Naive thymus-derived CD8-positive, alpha-beta T cell (primary cell): ENCODE measurements around the gene LUZP2. TPM values are rescaled to one million over a fixed set of nuclear protein-coding genes. Genes with fewer than 3 reads are reported as not detected.
"Not testable (repeated sequence)": the region's sequence is repeated elsewhere in the genome, so short reads cannot be mapped to it uniquely, and the experiment has no call there.

Source experiments
- ATAC-seq, 2 donors: fragments of 150-1000 bp; cut with Tn5 transposase in 1 of 2; sonication (Bioruptor Pico), chemical (Tn5 transposase) in 1 of 2; 1 replicate in 1 of 2; 2 replicates in 1 of 2; pipeline ENCODE4 v1.10.0; 2021; ENCODE audit warnings: mild to moderate bottlenecking in 2 of 2, moderate library complexity in 2 of 2
- POLR2A ChIA-PET: fragments of 350-600 bp; sonication (Branson Sonifier 250); formaldehyde crosslinking; loops from one replicate; lab custom pipeline; 2021; ENCODE audit warnings: antibody characterized with exemption; lab: Charles Lee
- DNase-seq, 10 donors: peaks; one replicate each; pipeline versions ENCODE4 v3.0.0 to v3.0.0-alpha.2; 2020 to 2022
- H3K27ac Mint-ChIP-seq, 10 donors: one replicate each; pipeline ENCODE4 v1.8.0; 2020 to 2022; ENCODE audit warnings: mild to moderate bottlenecking in 10 of 10, mixed read lengths in 10 of 10, moderate library complexity in 4 of 10, inconsistent platforms in 1 of 10
- H3K27me3 Mint-ChIP-seq, 5 donors: one replicate each; pipeline ENCODE4 v1.8.0; 2021 to 2022; ENCODE audit warnings: mixed read lengths in 5 of 5
- H3K36me3 Mint-ChIP-seq, 3 donors: one replicate each; pipeline ENCODE4 v1.8.0; 2020 to 2022; ENCODE audit warnings: mixed read lengths in 3 of 3, mild to moderate bottlenecking in 2 of 3, inconsistent platforms in 1 of 3
- H3K4me1 Mint-ChIP-seq, 4 donors: one replicate each; pipeline ENCODE4 v1.8.0; 2021 to 2022; ENCODE audit warnings: mixed read lengths in 4 of 4
- H3K4me3 Mint-ChIP-seq, 10 donors: one replicate each; pipeline ENCODE4 v1.8.0; 2020 to 2022; ENCODE audit warnings: mild to moderate bottlenecking in 10 of 10, mixed read lengths in 10 of 10, moderate library complexity in 6 of 10, inconsistent platforms in 1 of 10
- H3K9me3 Mint-ChIP-seq, 9 donors: one replicate each; pipeline ENCODE4 v1.8.0; 2020 to 2022; ENCODE audit warnings: mixed read lengths in 9 of 9, mild to moderate bottlenecking in 3 of 9, inconsistent platforms in 1 of 9, moderate library complexity in 1 of 9
- polyA plus RNA-seq, 3 donors: library from polyadenylated mRNA; unstranded; fragments of 300-500 nt; fragmentation: Illumina TruSeq; gene quantifications; one replicate each; pipeline ENCODE4 v1.2.3, GENCODE V29; 2021
- total RNA-seq, 8 experiments: library from RNA in 2 of 8; stranded (reverse) in 2 of 8; gene quantifications; one replicate each; pipeline ENCODE4 v1.2.3 and lab custom pipeline; 2021 to 2026

The LUZP2 gene
- total and polyA plus RNA-seq, 5 experiments from 2014 or later, result not detected

- POLR2A ChIA-PET, result no interaction called here
- no peak for ATAC-seq
Observed at GRCh38 chr11:24932110-24933000, 435.5 kb downstream of the LUZP2 start.

DNA sequence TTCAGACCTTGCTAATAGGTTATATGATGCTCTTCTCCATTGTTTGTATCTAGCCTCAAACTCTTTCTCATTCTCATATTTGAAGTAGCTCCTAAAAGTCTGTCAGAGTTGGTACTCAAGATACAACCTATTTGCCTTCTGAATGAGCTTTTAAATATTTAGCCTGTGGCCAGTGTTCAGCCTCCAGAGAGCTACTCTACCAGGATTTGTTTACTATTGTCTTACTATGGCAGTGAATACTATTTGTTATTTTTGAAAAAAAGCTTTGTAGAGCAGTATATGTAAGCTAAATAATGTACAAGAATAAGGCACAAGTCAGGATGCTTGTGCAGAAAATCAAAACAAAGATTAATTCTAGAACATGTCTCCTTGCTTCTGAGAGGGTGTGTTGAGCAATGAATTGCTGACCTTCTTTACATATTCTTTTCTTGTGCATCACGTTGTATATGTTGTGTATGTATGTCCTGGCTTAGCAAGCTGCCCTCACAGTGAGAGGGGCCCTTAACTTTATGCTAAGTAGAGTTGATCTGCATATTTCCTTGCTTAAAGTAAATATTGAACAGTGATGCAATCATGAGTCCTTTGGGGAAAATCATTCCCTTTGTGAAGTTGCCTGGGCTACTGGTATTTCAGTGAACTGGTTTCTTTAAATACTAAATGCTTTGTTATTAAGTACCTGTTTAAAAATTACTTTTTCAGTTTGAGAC lies 438.0 kb downstream of the LUZP2 start:
- H3K4me3 Mint-ChIP-seq, result no peak overlapping the region
- H3K4me1 Mint-ChIP-seq, result no peaks in the 10 kb centered on the region
- ATAC-seq (no peak), DNase-seq (no peak)
- H3K9me3 Mint-ChIP-seq, result peaks cover 0 to 25% (median 9%) of the 10 kb centered on the region in 9 donors
- POLR2A ChIA-PET, result no interaction called here
- peaks cover 0 to 7% (median 0%) of the 10 kb centered on the region in 3 donors for H3K36me3 Mint-ChIP-seq
- no peak overlapping the region for H3K27ac Mint-ChIP-seq
- H3K27me3 Mint-ChIP-seq, result no peaks in the 10 kb centered on the region

More at GRCh38 chr11:24932110-24933000, 435.5 kb downstream of the LUZP2 start:
- Mint-ChIP-seq H3K4me3 (no peak overlapping the region), H3K9me3 (peaks cover 0 to 29% (median 9%) of the 10 kb centered on the region in 9 donors), H3K36me3 (peaks cover 0 to 7% (median 0%) of the 10 kb centered on the region in 3 donors), H3K27ac (no peak overlapping the region), H3K4me1 (no peaks in the 10 kb centered on the region), H3K27me3 (no peaks in the 10 kb centered on the region)
- DNase-seq, result no peak

GRCh38 chr11:24944891-24945290 lies 448.0 kb downstream of the LUZP2 start:
- Mint-ChIP-seq H3K4me3 (no peak overlapping the region), H3K27me3 (no peaks in the 10 kb centered on the region), H3K36me3 (no peaks in the 10 kb centered on the region), H3K4me1 (peaks cover 0 to 2% (median 0%) of the 10 kb centered on the region in 4 donors), H3K27ac (no peak overlapping the region), H3K9me3 (peaks cover 0 to 31% (median 4%) of the 10 kb centered on the region in 9 donors)
- DNase-seq, result no peak
- ATAC-seq, result no peak
- POLR2A ChIA-PET, result no interaction called here

GRCh38 chr11:24949406-24949805 lies 452.6 kb downstream of the LUZP2 start:
- Mint-ChIP-seq H3K4me1 (peaks cover 0 to 2% (median 0%) of the 10 kb centered on the region in 4 donors), H3K9me3 (peaks cover 0 to 31% (median 4%) of the 10 kb centered on the region in 9 donors), H3K27me3 (no peaks in the 10 kb centered on the region)

GRCh38 chr11:24963852-24964251 lies 467.0 kb downstream of the LUZP2 start:
- no peaks in the 10 kb centered on the region for H3K36me3 Mint-ChIP-seq
- H3K4me3 Mint-ChIP-seq, result no peak overlapping the region
- DNase-seq, result no peak
- no peak for ATAC-seq
- no peaks in the 10 kb centered on the region for H3K27me3 Mint-ChIP-seq
- POLR2A ChIA-PET, result no interaction called here
- H3K9me3 Mint-ChIP-seq, result peaks cover 0 to 25% (median 0%) of the 10 kb centered on the region in 9 donors
- no peaks in the 10 kb centered on the region for H3K4me1 Mint-ChIP-seq
- no peak overlapping the region for H3K27ac Mint-ChIP-seq

More at GRCh38 chr11:24949406-24949805, 452.6 kb downstream of the LUZP2 start:
- no peaks in the 10 kb centered on the region for H3K36me3 Mint-ChIP-seq
- H3K4me3 Mint-ChIP-seq, result no peak overlapping the region
- no peak overlapping the region for H3K27ac Mint-ChIP-seq
- DNase-seq, result no peak
- POLR2A ChIA-PET, result no interaction called here
- no peak for ATAC-seq

DNA sequence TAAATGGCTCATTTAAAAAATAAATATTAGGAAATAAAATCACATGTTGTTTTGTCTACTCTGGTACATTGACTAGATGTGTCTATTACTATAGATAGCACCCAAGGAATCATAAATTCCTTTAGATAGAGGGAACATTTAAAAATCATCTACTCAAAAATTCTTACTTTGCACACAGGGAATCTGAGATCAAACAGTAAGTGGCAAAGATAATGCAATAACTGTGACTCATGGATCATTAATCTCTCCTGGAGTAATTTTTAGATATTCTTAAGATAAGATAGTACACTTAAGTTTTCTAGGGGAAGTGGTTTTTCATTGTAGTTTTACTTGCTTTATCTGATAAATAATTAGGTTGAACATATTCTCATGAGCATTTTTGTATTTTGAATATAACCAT lies 468.9 kb downstream of the LUZP2 start:
- H3K27ac Mint-ChIP-seq, result no peak overlapping the region
- H3K9me3 Mint-ChIP-seq, result peaks cover 0 to 22% (median 3%) of the 10 kb centered on the region in 9 donors
- POLR2A ChIA-PET, result no interaction called here
- DNase-seq (no peak), ATAC-seq (no peak)
- H3K36me3 Mint-ChIP-seq, result no peaks in the 10 kb centered on the region
- H3K4me1 Mint-ChIP-seq, result no peaks in the 10 kb centered on the region
- H3K4me3 Mint-ChIP-seq, result no peak overlapping the region
- H3K27me3 Mint-ChIP-seq, result no peaks in the 10 kb centered on the region

- ATAC-seq, H3K27me3 Mint-ChIP-seq, H3K27ac Mint-ChIP-seq, POLR2A ChIA-PET, H3K36me3 Mint-ChIP-seq, H3K4me1 Mint-ChIP-seq, H3K4me3 Mint-ChIP-seq, DNase-seq: not testable (repeated sequence)
- H3K9me3 Mint-ChIP-seq, result peaks cover under 1 to 27% (median 5%) of the 10 kb centered on the region in 9 donors
Observed at GRCh38 chr11:24993903-24994302, 497.1 kb downstream of the LUZP2 start.

GRCh38 chr11:24999929-25000328 lies 503.1 kb downstream of the LUZP2 start:
- H3K36me3 Mint-ChIP-seq, H3K27ac Mint-ChIP-seq, POLR2A ChIA-PET, DNase-seq, H3K27me3 Mint-ChIP-seq, ATAC-seq, H3K4me3 Mint-ChIP-seq, H3K4me1 Mint-ChIP-seq: not testable (repeated sequence)
- H3K9me3 Mint-ChIP-seq, result peaks cover 4 to 32% (median 10%) of the 10 kb centered on the region in 9 donors

DNA sequence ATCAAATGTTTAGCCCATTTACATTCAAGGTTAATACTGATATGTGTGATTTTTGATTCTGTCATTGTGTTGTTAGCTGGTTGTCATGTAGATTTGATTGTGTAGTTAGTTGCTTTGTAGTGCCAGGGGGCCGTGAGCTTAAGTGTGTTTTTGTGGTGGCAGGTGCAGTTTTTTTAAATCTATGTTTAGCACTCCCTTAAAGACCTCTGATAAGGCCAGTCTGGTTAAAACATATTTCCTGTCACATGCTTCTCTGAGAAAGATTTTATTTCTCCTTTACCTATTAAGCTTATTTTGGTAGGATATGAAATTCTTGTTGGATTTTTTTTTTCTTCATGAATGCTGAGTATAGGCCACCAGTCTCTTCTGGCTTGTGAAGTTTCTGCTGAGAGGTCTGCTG lies 540.6 kb downstream of the LUZP2 start:
- no peak for DNase-seq

GRCh38 chr11:25038131-25038530 lies 541.3 kb downstream of the LUZP2 start:
- H3K4me1 Mint-ChIP-seq, result no peaks in the 10 kb centered on the region
- no peaks in the 10 kb centered on the region for H3K36me3 Mint-ChIP-seq
- H3K27ac Mint-ChIP-seq, result no peak overlapping the region
- POLR2A ChIA-PET, result no interaction called here
- peaks cover 0 to 41% (median 11%) of the 10 kb centered on the region in 9 donors for H3K9me3 Mint-ChIP-seq
- ATAC-seq (no peak), DNase-seq (no peak)
- no peak overlapping the region for H3K4me3 Mint-ChIP-seq
- H3K27me3 Mint-ChIP-seq, result no peaks in the 10 kb centered on the region

More for the DNA sequence above, 540.6 kb downstream of the LUZP2 start:
- Mint-ChIP-seq H3K27ac (no peak overlapping the region), H3K36me3 (no peaks in the 10 kb centered on the region), H3K4me1 (no peaks in the 10 kb centered on the region), H3K4me3 (no peak overlapping the region), H3K27me3 (no peaks in the 10 kb centered on the region), H3K9me3 (peaks cover 0 to 41% (median 10%) of the 10 kb centered on the region in 9 donors)
- POLR2A ChIA-PET, result no interaction called here
- ATAC-seq, result no peak

DNA sequence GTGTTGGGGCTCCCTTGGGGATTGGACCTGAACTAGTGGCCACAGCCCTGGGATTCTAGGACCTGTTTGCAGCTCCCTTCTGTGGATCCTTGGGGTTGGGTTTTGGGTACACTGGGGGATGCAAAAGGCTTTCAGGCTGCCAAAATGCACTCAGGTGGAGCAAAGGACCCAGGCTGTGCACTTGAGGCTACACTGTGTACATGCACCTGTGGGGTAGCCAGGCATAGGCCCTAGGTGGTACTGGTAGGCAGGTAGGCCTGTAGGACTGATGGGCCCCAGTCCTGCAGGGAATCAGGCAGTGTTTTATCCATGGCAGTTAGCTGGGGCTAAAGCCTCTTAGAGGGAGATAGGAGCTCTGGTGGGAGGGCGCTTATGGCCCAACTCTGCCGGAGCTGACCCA lies 542.3 kb downstream of the LUZP2 start:
- H3K27ac Mint-ChIP-seq, result no peak overlapping the region
- no peaks in the 10 kb centered on the region for H3K36me3 Mint-ChIP-seq
- no peaks in the 10 kb centered on the region for H3K4me1 Mint-ChIP-seq
- DNase-seq, result no peak
- ATAC-seq, result no peak
- H3K9me3 Mint-ChIP-seq, result peaks cover 0 to 41% (median 12%) of the 10 kb centered on the region in 9 donors
- no peaks in the 10 kb centered on the region for H3K27me3 Mint-ChIP-seq
- POLR2A ChIA-PET, result no interaction called here
- no peak overlapping the region for H3K4me3 Mint-ChIP-seq

DNA sequence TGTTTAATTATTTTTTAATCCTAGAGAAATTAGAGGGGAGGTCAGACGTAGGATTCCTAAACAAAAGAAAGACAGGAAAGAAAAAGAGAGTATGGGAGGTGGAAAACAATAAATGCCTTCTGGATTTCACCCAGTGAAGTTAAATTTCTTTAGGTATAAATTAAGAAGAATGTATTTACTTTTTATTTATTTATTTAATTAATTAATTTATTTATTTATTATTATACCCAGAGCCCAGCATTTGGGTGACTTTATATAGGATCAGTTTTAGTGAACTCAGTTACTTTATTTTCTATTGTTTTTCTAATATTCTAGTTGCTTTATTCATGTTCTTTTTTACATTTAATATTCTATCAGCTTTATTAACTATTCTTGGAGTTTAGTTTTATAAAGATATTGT lies 551.8 kb downstream of the LUZP2 start:
- Mint-ChIP-seq H3K4me1 (no peaks in the 10 kb centered on the region), H3K36me3 (no peaks in the 10 kb centered on the region), H3K27me3 (no peaks in the 10 kb centered on the region), H3K9me3 (peaks cover 0 to 19% (median 3%) of the 10 kb centered on the region in 9 donors), H3K4me3 (no peak overlapping the region), H3K27ac (no peak overlapping the region)
- POLR2A ChIA-PET, result no interaction called here
- DNase-seq, result no peak
- ATAC-seq, result no peak

GRCh38 chr11:25052844-25053243 lies 556.0 kb downstream of the LUZP2 start:
- no peaks in the 10 kb centered on the region for H3K27me3 Mint-ChIP-seq
- no peak overlapping the region for H3K4me3 Mint-ChIP-seq
- POLR2A ChIA-PET, result no interaction called here
- ATAC-seq (no peak), DNase-seq (no peak)
- H3K4me1 Mint-ChIP-seq, result no peaks in the 10 kb centered on the region
- no peak overlapping the region for H3K27ac Mint-ChIP-seq
- H3K9me3 Mint-ChIP-seq, result peaks cover 0 to 24% (median 4%) of the 10 kb centered on the region in 9 donors
- no peaks in the 10 kb centered on the region for H3K36me3 Mint-ChIP-seq
